GM12878 (cell line): ENCODE data around the gene QSOX1. TPM values are rescaled to one million over a fixed set of nuclear protein-coding genes. Genes with fewer than 3 reads are reported as not detected.
A peak's percentile ranks its signal among the peaks of the same experiment; 100 is the strongest.

ENCODE experiments used
- BRCA1 ChIP-seq: IDR thresholded peaks from 2 replicates; pipeline ENCODE4 v1.6.1; 2011; ENCODE audit warnings: low read depth, low read length, improper control_type of control experiment
- CHD1 ChIP-seq: IDR thresholded peaks from 2 replicates; pipeline ENCODE4 v1.6.1; 2012; ENCODE audit warnings: low read depth, low read length, improper control_type of control experiment
- EP300 ChIP-seq, 2 experiments: fragments of 150-350 bp in 1 of 2; IDR thresholded peaks; 2 replicates each; pipeline ENCODE4 v1.6.1; 2011 to 2012; ENCODE audit warnings: low read depth in 2 of 2, low read length in 2 of 2, borderline replicate concordance in 1 of 2, improper control_type of control experiment in 1 of 2, inconsistent platforms in 1 of 2; ENCODE audit not compliant: control insufficient read depth in 1 of 2
- IKZF1 ChIP-seq: fragments of 450-650 bp; conservative IDR thresholded peaks from 2 replicates; pipeline ENCODE4 v1.6.1; 2017; ENCODE audit warnings: antibody characterized with exemption, mild to moderate bottlenecking
- NR2C1 ChIP-seq: fragments of 450-650 bp; IDR thresholded peaks from 2 replicates; pipeline ENCODE4 v1.6.1; 2017; ENCODE audit warnings: antibody characterized with exemption, mild to moderate bottlenecking, moderate library complexity
- NR2F1 ChIP-seq: fragments of 450-650 bp; conservative IDR thresholded peaks from 2 replicates; pipeline ENCODE4 v1.6.1; 2017; ENCODE audit warnings: mild to moderate bottlenecking
- POLR2A ChIP-seq: IDR thresholded peaks from 2 replicates; pipeline ENCODE4 v1.6.1; 2011; ENCODE audit warnings: low read depth, mild to moderate bottlenecking, low read length
- RFX5 ChIP-seq: IDR thresholded peaks from 2 replicates; pipeline ENCODE4 v1.6.1; 2011; ENCODE audit warnings: low read depth, low read length, improper control_type of control experiment
- SMAD5 ChIP-seq: IDR thresholded peaks from 2 replicates; pipeline ENCODE4 v1.6.1; 2016; ENCODE audit warnings: antibody characterized with exemption, low read depth
- YY1 ChIP-seq: IDR thresholded peaks from 2 replicates; pipeline ENCODE4 v1.6.1; 2011; ENCODE audit warnings: low read depth, mild to moderate bottlenecking, low read length
- ZNF274 ChIP-seq: IDR thresholded peaks from one replicate; pipeline ENCODE4 v1.8.0; 2011; ENCODE audit not compliant: insufficient read length, insufficient read depth
- polyA plus RNA-seq, 11 experiments: library from polyadenylated mRNA; depleted of rRNA in 4 of 11; unstranded in 6 of 11; stranded (reverse) in 5 of 11; fragments of >200 nt; fragmentation: Nextera tagmentation in 4 of 11; fragmentation: Illumina TruSeq in 1 of 11; extraction: Ambion mirVana in 4 of 11; extraction: Trizol in 1 of 11; gene quantifications; 1 replicate in 1 of 11; 2 replicates in 10 of 11; pipeline versions ENCODE4 v1.2.1 to v1.2.3, GENCODE V29; 2011 to 2016; ENCODE audit warnings: inconsistent platforms in 2 of 11, missing spikeins in 2 of 11, low read depth in 1 of 11
- total RNA-seq, 4 experiments: library from RNA; depleted of rRNA in 3 of 4; stranded (reverse); fragments of >200 nt in 3 of 4; fragmentation: Illumina TruSeq in 1 of 4; extraction: Trizol in 1 of 4; gene quantifications; 2 replicates each; pipeline versions ENCODE4 v1.2.1 to v1.2.3, GENCODE V29; 2013 to 2021
- TF ChIP-seq, protein P1 (sequence below): IDR thresholded peaks from 2 replicates; pipeline ENCODE4 v1.6.1; 2011; ENCODE audit warnings: mild to moderate bottlenecking, low read depth, low read length, moderate library complexity; ENCODE audit not compliant: insufficient replicate concordance
- TF ChIP-seq, protein P2 (sequence below): fragments of 450-650 bp; IDR thresholded peaks from 2 replicates; pipeline ENCODE4 v1.6.1; 2017; ENCODE audit warnings: antibody characterized with exemption, mild to moderate bottlenecking, moderate library complexity
- TF ChIP-seq, protein P3 (sequence below): fragments of 450-650 bp; IDR thresholded peaks from 2 replicates; pipeline ENCODE4 v1.6.1; 2017; ENCODE audit warnings: borderline replicate concordance
- TF ChIP-seq, protein P4 (sequence below): fragments of 450-650 bp; IDR thresholded peaks from 2 replicates; pipeline ENCODE4 v1.6.1; 2014; ENCODE audit warnings: mild to moderate bottlenecking
- TF ChIP-seq, protein P5 (sequence below): fragments of 450-650 bp; formaldehyde crosslinking; IDR thresholded peaks from 2 replicates; pipeline ENCODE4 v1.4.0; 2022; ENCODE audit warnings: mild to moderate bottlenecking, moderate library complexity

The QSOX1 gene
- total and polyA plus RNA-seq, 10 of the 15 experiments (the other 5 are each of a cell fraction or from before 2014, with no cell fraction given), result 1.8 to 31.3 (median 11.2) TPM

DNA sequence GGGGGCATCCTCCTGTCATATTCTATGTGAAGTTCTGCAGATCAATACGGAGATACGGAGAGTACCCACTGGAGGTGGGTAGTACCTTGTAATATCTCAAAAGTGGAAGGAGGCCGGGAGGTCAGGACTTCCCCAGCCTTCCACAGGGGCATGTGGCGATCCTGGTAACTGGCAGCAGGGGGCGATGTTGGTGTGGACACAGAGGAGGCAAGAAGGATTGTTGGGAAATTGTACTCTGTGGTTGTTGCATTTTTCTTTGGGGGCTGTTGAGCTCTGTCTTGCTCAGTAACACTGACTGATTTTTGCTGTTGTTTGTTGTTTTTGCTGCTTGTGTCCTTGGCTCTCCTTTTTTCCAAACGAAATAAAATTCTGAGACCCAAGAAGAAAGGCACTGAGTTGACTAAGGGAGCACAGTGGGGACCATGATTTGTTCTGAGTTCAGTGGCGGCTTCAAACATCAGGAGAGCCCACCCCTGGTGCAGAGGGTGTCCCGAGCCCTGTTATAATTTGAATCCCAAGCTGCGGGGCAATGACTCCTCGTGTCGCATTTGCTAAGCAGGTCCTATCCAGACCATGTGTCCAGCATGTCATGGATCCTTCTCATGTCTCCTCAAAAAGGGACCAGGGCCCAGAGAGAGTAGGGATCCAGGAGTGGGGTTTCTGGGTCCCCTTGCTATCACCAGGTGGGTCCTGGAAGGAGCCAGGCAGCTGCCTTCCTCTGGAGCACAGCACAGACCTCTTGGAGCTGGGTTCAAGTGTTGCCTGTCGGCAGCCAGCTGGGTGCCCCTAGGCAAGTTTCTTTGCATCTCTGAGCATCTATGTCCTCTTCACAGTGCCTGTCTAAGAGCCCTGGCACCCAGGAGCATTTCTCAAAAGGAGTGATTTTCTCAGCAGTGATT is 98.2 kb downstream of the QSOX1 start (continued):
- no peak for TF ChIP-seq EP300 (IDR thresholded peaks at IDR 0.05; ENCODE audit: borderline replicate concordance in 1 of 2, control insufficient read depth in 1 of 2, low read depth in 2 of 2, low read length in 2 of 2)
- TF ChIP-seq, protein P1, sequence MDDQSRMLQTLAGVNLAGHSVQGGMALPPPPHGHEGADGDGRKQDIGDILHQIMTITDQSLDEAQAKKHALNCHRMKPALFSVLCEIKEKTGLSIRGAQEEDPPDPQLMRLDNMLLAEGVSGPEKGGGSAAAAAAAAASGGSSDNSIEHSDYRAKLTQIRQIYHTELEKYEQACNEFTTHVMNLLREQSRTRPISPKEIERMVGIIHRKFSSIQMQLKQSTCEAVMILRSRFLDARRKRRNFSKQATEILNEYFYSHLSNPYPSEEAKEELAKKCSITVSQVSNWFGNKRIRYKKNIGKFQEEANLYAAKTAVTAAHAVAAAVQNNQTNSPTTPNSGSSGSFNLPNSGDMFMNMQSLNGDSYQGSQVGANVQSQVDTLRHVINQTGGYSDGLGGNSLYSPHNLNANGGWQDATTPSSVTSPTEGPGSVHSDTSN, result no peak
- TF ChIP-seq IKZF1, result peak; percentile 20; the same call in 1 of the 2 replicates
- TF ChIP-seq, protein P2, sequence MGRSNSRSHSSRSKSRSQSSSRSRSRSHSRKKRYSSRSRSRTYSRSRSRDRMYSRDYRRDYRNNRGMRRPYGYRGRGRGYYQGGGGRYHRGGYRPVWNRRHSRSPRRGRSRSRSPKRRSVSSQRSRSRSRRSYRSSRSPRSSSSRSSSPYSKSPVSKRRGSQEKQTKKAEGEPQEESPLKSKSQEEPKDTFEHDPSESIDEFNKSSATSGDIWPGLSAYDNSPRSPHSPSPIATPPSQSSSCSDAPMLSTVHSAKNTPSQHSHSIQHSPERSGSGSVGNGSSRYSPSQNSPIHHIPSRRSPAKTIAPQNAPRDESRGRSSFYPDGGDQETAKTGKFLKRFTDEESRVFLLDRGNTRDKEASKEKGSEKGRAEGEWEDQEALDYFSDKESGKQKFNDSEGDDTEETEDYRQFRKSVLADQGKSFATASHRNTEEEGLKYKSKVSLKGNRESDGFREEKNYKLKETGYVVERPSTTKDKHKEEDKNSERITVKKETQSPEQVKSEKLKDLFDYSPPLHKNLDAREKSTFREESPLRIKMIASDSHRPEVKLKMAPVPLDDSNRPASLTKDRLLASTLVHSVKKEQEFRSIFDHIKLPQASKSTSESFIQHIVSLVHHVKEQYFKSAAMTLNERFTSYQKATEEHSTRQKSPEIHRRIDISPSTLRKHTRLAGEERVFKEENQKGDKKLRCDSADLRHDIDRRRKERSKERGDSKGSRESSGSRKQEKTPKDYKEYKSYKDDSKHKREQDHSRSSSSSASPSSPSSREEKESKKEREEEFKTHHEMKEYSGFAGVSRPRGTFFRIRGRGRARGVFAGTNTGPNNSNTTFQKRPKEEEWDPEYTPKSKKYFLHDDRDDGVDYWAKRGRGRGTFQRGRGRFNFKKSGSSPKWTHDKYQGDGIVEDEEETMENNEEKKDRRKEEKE, result no peak
- 0 out of 2 replicates have a peak, but pooled peaks have one; percentile 13 for TF ChIP-seq NR2C1
- TF ChIP-seq CHD1, result no peak
- no peak for TF ChIP-seq RFX5
- TF ChIP-seq NR2F1, result peak; percentile 62; the same call in 1 of the 2 replicates
- no peak for TF ChIP-seq ZNF274
- TF ChIP-seq SMAD5, result no peak
- TF ChIP-seq, protein P3, sequence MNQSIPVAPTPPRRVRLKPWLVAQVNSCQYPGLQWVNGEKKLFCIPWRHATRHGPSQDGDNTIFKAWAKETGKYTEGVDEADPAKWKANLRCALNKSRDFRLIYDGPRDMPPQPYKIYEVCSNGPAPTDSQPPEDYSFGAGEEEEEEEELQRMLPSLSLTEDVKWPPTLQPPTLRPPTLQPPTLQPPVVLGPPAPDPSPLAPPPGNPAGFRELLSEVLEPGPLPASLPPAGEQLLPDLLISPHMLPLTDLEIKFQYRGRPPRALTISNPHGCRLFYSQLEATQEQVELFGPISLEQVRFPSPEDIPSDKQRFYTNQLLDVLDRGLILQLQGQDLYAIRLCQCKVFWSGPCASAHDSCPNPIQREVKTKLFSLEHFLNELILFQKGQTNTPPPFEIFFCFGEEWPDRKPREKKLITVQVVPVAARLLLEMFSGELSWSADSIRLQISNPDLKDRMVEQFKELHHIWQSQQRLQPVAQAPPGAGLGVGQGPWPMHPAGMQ, result no peak
- TF ChIP-seq, protein P4, sequence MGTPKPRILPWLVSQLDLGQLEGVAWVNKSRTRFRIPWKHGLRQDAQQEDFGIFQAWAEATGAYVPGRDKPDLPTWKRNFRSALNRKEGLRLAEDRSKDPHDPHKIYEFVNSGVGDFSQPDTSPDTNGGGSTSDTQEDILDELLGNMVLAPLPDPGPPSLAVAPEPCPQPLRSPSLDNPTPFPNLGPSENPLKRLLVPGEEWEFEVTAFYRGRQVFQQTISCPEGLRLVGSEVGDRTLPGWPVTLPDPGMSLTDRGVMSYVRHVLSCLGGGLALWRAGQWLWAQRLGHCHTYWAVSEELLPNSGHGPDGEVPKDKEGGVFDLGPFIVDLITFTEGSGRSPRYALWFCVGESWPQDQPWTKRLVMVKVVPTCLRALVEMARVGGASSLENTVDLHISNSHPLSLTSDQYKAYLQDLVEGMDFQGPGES, result no peak
- no peak for TF ChIP-seq BRCA1
- TF ChIP-seq YY1, result 0 out of 2 replicates have a peak, but pooled peaks have one; percentile 48
- no peak for TF ChIP-seq POLR2A
- TF ChIP-seq, protein P5, sequence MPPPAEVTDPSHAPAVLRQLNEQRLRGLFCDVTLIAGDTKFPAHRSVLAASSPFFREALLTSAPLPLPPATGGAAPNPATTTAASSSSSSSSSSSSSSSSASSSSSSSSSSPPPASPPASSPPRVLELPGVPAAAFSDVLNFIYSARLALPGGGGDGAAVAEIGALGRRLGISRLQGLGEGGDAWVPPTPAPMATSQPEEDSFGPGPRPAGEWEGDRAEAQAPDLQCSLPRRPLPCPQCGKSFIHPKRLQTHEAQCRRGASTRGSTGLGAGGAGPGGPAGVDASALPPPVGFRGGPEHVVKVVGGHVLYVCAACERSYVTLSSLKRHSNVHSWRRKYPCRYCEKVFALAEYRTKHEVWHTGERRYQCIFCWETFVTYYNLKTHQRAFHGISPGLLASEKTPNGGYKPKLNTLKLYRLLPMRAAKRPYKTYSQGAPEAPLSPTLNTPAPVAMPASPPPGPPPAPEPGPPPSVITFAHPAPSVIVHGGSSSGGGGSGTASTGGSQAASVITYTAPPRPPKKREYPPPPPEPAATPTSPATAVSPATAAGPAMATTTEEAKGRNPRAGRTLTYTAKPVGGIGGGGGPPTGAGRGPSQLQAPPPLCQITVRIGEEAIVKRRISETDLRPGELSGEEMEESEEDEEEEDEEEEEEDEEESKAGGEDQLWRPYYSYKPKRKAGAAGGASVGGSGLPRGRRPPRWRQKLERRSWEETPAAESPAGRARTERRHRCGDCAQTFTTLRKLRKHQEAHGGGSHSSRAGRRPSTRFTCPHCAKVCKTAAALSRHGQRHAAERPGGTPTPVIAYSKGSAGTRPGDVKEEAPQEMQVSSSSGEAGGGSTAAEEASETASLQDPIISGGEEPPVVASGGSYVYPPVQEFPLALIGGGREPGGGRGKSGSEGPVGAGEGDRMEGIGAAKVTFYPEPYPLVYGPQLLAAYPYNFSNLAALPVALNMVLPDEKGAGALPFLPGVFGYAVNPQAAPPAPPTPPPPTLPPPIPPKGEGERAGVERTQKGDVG (CRISPR knock-in tag), result no peak
